ENCODE results near the gene GPR33. TPM values are rescaled to one million over a fixed set of nuclear protein-coding genes. Genes with fewer than 3 reads are reported as not detected.
"Not testable (repeated sequence)": the region's sequence is repeated elsewhere in the genome, so short reads cannot be mapped to it uniquely, and the experiment has no call there.

GPR33 gene
- total RNA-seq, 2 donors from 2014 or later, result not detected

DNA sequence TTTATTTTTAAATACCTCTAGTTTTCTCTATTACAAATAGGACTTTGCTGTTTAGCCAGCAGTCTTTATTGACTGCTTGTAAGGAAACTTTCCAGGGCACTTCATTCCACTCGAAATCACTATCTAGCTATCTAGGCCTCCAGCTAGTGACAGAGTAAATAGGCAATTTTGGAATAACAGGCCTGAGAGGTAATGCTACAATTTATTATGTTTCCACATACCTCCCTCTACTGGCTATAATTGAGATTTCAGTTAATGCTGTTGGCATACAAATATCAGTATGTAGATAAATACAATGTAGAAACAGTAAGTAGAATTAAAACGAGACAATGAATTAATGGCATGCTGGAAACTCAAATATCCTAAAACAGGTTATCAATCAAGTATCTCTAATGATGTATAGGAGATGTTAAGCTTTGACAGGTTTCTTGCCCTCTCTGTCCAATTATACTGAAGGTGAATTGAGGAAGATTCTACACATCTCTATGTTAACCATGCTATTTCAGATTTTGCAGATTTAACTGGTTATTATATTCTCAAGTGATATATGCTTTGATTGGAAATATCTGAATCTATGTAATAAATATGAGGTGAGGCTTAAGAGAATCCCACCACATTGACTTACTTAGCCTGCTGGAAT lies 37.7 kb downstream of the GPR33 start:
- H3K27me3 Mint-ChIP-seq, result no peaks in the 10 kb centered on the region
- no peaks in the 10 kb centered on the region for H3K9me3 ChIP-seq (ENCODE audit: control insufficient read depth, low read length, poor library complexity, severe bottlenecking)
- no peak overlapping the region for H3K27ac Mint-ChIP-seq
- no peak overlapping the region for H3K4me3 Mint-ChIP-seq
- ATAC-seq, result peak; percentile 69
- peaks cover 8% of the 10 kb centered on the region for H3K36me3 Mint-ChIP-seq (ENCODE audit: low read depth)
- H3K4me1 Mint-ChIP-seq, result peaks cover 4% of the 10 kb centered on the region
- DNase-seq, result no peak

DNA sequence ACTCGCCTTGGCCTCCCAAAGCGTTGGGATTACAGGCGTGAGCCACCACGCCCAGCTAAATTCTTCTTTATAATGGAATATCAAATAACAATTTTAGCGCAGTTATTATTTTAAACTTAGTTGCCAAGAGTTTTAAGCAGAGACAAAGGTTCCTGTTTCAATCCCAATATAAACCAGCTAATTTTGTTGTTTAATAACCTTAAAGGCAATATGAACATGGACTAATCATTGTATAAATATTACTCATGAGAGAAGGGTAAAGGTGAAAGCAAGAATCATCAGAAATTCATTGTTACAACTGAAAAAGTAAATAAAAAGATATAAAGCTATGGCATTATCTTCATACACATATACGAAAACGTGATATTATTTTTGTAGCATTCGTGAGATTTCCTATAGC lies 38.7 kb downstream of the GPR33 start:
- Mint-ChIP-seq H3K27me3 (no peaks in the 10 kb centered on the region), H3K27ac (no peak overlapping the region), H3K4me1 (peaks cover 4% of the 10 kb centered on the region), H3K36me3 (ENCODE audit: low read depth) (peaks cover 8% of the 10 kb centered on the region), H3K4me3 (no peak overlapping the region)
- ATAC-seq (no peak), DNase-seq (no peak)
- no peaks in the 10 kb centered on the region for H3K9me3 ChIP-seq (ENCODE audit: control insufficient read depth, low read length, poor library complexity, severe bottlenecking)

DNA sequence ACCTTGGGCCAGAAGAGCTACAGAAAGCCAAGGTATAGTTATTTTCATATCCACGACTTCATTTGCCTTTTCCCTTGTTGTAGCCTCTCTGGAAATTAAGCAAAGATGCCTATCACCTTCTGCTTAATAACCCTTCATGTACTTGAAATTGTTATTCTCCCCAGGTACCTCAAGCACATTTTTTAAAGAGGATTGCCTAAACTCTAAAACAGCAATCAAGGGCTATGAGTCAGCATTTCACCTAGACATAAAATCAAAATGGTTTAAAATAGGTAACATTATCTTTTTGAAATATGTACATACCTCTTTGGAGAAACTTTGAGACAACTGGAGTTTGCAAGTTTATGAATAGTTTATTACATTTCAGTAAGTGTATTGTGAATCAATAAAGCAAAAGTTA lies 42.1 kb downstream of the GPR33 start:
- ATAC-seq (no peak), DNase-seq (no peak)
- H3K4me3 Mint-ChIP-seq, result no peak overlapping the region
- no peak overlapping the region for H3K27ac Mint-ChIP-seq
- peaks cover 5% of the 10 kb centered on the region for H3K36me3 Mint-ChIP-seq (ENCODE audit: low read depth)
- no peaks in the 10 kb centered on the region for H3K27me3 Mint-ChIP-seq
- no peaks in the 10 kb centered on the region for H3K9me3 ChIP-seq (ENCODE audit: control insufficient read depth, low read length, poor library complexity, severe bottlenecking)
- peaks cover 4% of the 10 kb centered on the region for H3K4me1 Mint-ChIP-seq

DNA sequence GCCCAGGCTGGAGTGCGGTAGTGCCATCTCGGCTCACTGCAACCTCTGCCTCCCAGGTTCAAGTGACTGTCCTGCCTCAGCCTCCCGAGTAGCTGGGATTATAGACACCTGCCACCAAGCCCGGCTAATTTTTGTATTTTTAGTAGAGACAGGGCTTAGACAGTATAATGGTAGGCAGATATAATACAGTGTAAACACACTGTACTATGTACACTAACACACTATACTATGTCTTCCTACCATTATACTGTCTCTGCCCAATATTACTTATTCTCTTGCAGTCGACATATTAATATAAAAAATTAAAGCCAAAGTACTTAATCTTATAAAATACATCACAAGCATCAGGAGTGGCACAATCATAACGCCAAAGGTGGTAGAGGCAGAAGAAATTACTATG lies 45.6 kb downstream of the GPR33 start:
- H3K4me1 Mint-ChIP-seq, result peaks cover 2% of the 10 kb centered on the region
- DNase-seq, result no peak
- H3K27me3 Mint-ChIP-seq, result no peaks in the 10 kb centered on the region
- no peak overlapping the region for H3K4me3 Mint-ChIP-seq
- H3K36me3 Mint-ChIP-seq (ENCODE audit: low read depth), result peaks cover 2% of the 10 kb centered on the region
- no peak for ATAC-seq
- H3K9me3 ChIP-seq (ENCODE audit: control insufficient read depth, low read length, poor library complexity, severe bottlenecking), result no peaks in the 10 kb centered on the region
- no peak overlapping the region for H3K27ac Mint-ChIP-seq

DNA sequence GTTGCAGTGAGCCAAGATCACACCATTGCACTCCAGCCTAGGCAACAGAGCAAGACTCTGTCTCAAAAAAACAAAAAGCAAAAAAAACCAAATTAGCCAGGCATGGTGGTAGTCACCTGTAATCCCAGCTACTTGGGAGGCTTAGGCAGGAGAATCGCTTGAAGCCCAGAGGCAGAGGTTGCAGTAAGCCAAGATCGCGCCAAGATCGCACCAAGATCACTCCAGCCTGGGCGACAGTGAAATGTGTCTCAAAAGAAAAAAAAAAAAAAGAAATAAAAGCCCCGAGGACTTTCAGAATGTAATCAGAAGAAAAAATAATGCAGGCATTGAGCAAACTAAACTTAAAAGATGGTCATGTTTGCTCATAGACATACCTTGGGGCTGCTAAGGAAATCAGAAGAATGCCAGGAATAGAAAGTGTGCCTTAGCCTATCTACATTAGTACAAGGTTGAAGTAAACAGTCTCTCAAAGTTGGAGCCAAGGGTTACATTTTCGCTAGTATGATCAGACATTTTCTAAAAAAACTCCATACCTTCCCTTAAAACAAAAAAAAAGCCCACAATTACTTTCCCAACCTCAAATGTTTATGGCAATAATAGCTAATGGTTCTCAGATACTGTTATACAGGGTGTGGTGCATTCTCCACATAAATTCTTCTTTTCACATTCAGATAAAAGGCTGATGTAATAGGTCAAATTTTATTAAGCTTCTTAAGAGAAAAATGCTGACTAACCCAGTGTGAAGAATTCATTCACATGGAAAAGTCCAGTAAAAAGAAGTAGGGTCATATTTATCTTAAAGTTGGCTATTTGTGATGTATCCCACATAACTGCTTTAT lies 46.3 kb downstream of the GPR33 start:
- no peak overlapping the region for H3K27ac Mint-ChIP-seq
- peaks cover 2% of the 10 kb centered on the region for H3K4me1 Mint-ChIP-seq
- H3K27me3 Mint-ChIP-seq, result no peaks in the 10 kb centered on the region
- DNase-seq (no peak), ATAC-seq (no peak)
- H3K9me3 ChIP-seq (ENCODE audit: control insufficient read depth, low read length, poor library complexity, severe bottlenecking), result no peaks in the 10 kb centered on the region
- H3K36me3 Mint-ChIP-seq (ENCODE audit: low read depth), result peaks cover 2% of the 10 kb centered on the region
- H3K4me3 Mint-ChIP-seq, result no peak overlapping the region

GRCh38 chr14:31440280-31440679 lies 47.6 kb downstream of the GPR33 start:
- no peaks in the 10 kb centered on the region for H3K9me3 ChIP-seq (ENCODE audit: control insufficient read depth, low read length, poor library complexity, severe bottlenecking)
- Mint-ChIP-seq H3K4me1 (peaks cover 1% of the 10 kb centered on the region), H3K27ac (no peak overlapping the region), H3K27me3 (no peaks in the 10 kb centered on the region), H3K36me3 (ENCODE audit: low read depth) (no peaks in the 10 kb centered on the region), H3K4me3 (no peak overlapping the region)
- DNase-seq (no peak), ATAC-seq (no peak)

DNA sequence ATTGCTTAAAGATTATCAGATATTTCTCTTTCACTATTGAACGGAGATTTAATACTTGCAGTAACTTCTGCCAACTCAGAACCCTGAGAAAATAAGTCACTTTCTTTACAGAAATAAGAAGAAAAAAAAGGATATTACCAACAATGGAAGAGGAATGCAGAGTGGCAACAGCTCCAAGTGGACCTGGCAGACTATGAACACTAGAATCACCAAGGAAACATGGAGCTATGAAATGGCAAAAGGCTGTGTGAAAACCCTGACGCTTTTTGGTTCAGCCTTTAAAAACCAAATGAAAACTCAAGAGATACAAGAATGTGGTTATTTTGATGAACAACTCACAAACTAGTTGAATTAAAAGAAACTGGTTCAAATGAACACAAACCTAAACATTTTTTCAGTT lies 48.3 kb downstream of the GPR33 start:
- peak overlapping the region; percentile 52 for H3K4me3 Mint-ChIP-seq
- DNase-seq (no peak), ATAC-seq (no peak)
- H3K36me3 Mint-ChIP-seq (ENCODE audit: low read depth), result no peaks in the 10 kb centered on the region
- peaks cover 3% of the 10 kb centered on the region for H3K4me1 Mint-ChIP-seq
- no peaks in the 10 kb centered on the region for H3K9me3 ChIP-seq (ENCODE audit: control insufficient read depth, low read length, poor library complexity, severe bottlenecking)
- no peaks in the 10 kb centered on the region for H3K27me3 Mint-ChIP-seq
- H3K27ac Mint-ChIP-seq, result no peak overlapping the region

DNA sequence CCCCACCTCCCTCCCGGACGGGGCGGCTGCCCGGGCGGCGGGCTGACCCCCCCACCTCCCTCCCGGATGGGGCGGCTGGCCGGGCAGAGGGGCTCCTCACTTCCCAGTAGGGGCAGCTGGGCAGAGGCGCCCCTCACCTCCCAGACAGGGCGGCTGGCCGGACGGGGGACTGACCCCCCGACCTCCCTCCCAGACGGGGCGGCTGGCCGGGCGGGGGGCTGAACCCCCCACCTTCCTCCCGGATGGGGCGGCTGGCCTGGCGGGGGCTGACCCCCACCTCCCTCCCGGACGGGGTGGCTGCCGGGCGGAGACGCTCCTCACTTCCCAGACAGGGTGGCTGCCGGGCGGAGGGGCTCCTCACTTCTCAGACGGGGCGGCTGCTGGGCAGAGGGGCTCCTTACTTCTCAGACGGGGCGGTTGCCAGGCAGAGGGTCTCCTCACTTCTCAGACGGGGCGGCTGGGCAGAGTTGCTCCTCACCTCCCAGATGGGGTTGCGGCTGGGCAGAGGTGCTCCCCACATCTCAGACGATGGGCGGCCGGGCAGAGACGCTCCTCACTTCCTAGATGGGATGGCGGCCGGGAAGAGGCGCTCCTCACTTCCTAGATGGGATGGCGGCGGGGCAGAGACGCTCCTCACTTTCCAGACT lies 50.7 kb downstream of the GPR33 start:
- not testable (repeated sequence) for H3K36me3 Mint-ChIP-seq (ENCODE audit: low read depth); H3K4me1 Mint-ChIP-seq; H3K4me3 Mint-ChIP-seq; ATAC-seq; H3K27me3 Mint-ChIP-seq; H3K27ac Mint-ChIP-seq; H3K9me3 ChIP-seq (ENCODE audit: control insufficient read depth, low read length, poor library complexity, severe bottlenecking); DNase-seq

DNA sequence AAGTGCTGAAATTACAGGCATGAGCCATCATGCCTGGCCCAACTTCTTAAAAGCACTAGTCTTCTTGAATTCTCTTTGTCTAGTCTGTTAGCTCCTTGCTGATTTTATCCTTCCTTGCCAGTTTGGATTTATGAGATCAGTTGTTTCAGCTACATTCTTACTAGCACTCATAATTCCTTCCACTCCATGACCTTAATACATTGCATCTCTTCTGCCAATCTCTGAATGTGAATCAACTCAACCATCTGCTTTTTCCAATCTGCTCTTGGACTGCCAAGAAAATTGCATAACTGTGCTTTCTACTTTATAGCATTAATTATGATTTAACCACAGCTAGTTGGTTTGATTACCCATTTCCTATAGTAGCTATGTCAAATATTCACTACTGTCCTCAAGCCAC lies 52.6 kb downstream of the GPR33 start:
- Mint-ChIP-seq H3K27ac (no peak overlapping the region), H3K27me3 (no peaks in the 10 kb centered on the region), H3K4me3 (no peak overlapping the region), H3K4me1 (peaks cover 5% of the 10 kb centered on the region), H3K36me3 (ENCODE audit: low read depth) (no peaks in the 10 kb centered on the region)
- ATAC-seq (no peak), DNase-seq (no peak)
- no peaks in the 10 kb centered on the region for H3K9me3 ChIP-seq (ENCODE audit: control insufficient read depth, low read length, poor library complexity, severe bottlenecking)

Other genes with a start within 250 kb of the GPR33 start
- 1 to 10 TPM; 7.9 to 8.3 TPM for gene HEATR5A, start 67.5 kb downstream of the GPR33 start, total RNA-seq
- 10 to 100 TPM; 12.9 to 14.7 TPM for gene DTD2, start 30.5 kb downstream of the GPR33 start, total RNA-seq
- 10 to 100 TPM in 1 of 2 donors, 1 to 10 TPM in 1; 9.9 to 10.4 TPM for gene NUBPL, start 73.4 kb upstream of the GPR33 start, total RNA-seq

All from T-helper 17 cell (primary cell).